Parathyroid adenoma (tissue), 2 donors: Measurements from ENCODE around the gene EBP.

ENCODE experiments used
- H2AFZ ChIP-seq: fragments of 300-600 bp; sonication (generic); one replicate; pipeline ENCODE4 v1.7.0; 2017; ENCODE audit warnings: antibody characterized with exemption, mild to moderate bottlenecking
- H3K27ac ChIP-seq: fragments of 300-600 bp; sonication (generic); one replicate; pipeline ENCODE4 v1.7.0; 2017
- H3K27me3 ChIP-seq: fragments of 300-600 bp; sonication (generic); one replicate; pipeline ENCODE4 v1.7.0; 2017; ENCODE audit warnings: low read length; ENCODE audit not compliant: control insufficient read depth, insufficient read depth
- H3K36me3 ChIP-seq: fragments of 300-600 bp; sonication (generic); one replicate; pipeline ENCODE4 v1.7.0; 2017; ENCODE audit warnings: low read length; ENCODE audit not compliant: control insufficient read depth, insufficient read depth
- H3K4me1 ChIP-seq: fragments of 300-600 bp; sonication (generic); one replicate; pipeline ENCODE4 v1.7.0; 2017; ENCODE audit warnings: control low read depth
- H3K4me2 ChIP-seq: fragments of 300-600 bp; sonication (generic); one replicate; pipeline ENCODE4 v1.7.0; 2017; ENCODE audit warnings: low read length
- H3K4me3 ChIP-seq: fragments of 300-600 bp; sonication (generic); one replicate; pipeline ENCODE4 v1.7.0; 2017; ENCODE audit warnings: low read depth, low read length
- H3K79me2 ChIP-seq: fragments of 300-600 bp; sonication (generic); one replicate; pipeline ENCODE4 v1.7.0; 2017; ENCODE audit warnings: control low read depth
- H3K9ac ChIP-seq: fragments of 300-600 bp; sonication (generic); one replicate; pipeline ENCODE4 v1.7.0; 2017; ENCODE audit warnings: mild to moderate bottlenecking
- H3K9me3 ChIP-seq: fragments of 300-600 bp; sonication (generic); one replicate; pipeline ENCODE4 v1.7.0; 2017; ENCODE audit warnings: low read length; ENCODE audit not compliant: control insufficient read depth
- TF ChIP-seq, protein P1 (sequence below): fragments of 300-600 bp; sonication (generic); IDR thresholded peaks from one replicate; pipeline ENCODE4 v1.7.0; 2017; ENCODE audit warnings: antibody characterized with exemption, mild to moderate bottlenecking
- donor health status: primary hyperparathyroidism.

Gene EBP

DNA sequence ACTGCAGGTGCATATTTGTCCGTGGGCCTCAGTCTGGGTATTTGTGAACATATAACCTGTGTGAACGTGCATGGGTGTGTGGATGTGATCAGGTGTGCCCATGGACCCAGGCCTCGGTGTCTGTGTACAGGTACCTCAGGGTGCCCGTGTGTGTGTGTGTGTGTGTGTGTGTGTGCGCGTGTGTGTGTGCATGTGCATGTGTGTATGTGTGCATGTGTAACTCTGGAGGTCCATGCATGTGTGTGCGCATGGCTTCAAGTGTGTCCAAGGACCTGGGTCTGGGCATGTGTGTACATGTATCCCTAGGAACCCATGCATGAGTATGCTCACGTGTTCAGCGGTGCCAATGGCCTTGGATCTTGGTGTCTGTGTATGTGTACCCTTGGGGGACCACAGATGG lies 29.8 kb upstream of the EBP start:
- Histone ChIP-seq H3K9ac (no peak overlapping the region), H3K36me3 (no peaks in the 10 kb centered on the region), H3K27me3 (no peaks in the 10 kb centered on the region), H3K4me3 (no peak overlapping the region), H3K9me3 (no peaks in the 10 kb centered on the region), H3K27ac (no peak overlapping the region), H2AFZ (no peak overlapping the region), H3K4me1 (no peaks in the 10 kb centered on the region), H3K79me2 (no peaks in the 10 kb centered on the region), H3K4me2 (no peak overlapping the region)
- TF ChIP-seq, protein P1, sequence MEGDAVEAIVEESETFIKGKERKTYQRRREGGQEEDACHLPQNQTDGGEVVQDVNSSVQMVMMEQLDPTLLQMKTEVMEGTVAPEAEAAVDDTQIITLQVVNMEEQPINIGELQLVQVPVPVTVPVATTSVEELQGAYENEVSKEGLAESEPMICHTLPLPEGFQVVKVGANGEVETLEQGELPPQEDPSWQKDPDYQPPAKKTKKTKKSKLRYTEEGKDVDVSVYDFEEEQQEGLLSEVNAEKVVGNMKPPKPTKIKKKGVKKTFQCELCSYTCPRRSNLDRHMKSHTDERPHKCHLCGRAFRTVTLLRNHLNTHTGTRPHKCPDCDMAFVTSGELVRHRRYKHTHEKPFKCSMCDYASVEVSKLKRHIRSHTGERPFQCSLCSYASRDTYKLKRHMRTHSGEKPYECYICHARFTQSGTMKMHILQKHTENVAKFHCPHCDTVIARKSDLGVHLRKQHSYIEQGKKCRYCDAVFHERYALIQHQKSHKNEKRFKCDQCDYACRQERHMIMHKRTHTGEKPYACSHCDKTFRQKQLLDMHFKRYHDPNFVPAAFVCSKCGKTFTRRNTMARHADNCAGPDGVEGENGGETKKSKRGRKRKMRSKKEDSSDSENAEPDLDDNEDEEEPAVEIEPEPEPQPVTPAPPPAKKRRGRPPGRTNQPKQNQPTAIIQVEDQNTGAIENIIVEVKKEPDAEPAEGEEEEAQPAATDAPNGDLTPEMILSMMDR, result no peak

DNA sequence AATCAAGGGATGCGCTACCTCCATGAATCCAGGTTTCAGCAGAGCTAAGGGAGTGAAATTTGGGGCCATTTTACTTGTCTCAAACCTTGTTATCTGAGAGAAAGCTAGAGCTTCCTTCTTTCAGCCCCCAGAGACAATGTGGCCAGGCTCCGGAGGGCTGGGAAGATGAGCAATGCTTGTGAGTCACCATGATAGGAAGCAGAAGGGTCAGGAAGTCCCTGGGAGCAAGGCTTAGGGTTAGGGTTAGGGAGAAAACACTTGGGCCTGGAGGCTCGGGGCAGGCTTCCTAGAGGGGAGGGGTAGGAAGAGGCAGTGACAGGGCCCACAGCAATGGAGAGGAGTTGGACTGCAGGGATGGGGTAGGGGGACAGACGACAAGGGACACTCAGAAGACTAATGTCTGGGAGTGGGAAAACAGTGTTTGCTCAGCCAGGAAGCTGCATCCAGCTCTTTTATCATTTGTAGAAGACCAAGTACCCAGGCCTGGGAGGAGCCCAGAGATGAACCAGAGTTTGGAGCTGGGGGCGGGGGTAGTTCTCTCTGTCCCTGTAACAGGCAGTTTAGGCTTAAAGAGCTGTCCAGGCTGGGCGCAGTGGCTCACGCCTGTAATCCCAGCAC lies 29.2 kb upstream of the EBP start:
- TF ChIP-seq, protein P1, result no peak
- Histone ChIP-seq H3K9ac (no peak overlapping the region), H3K4me1 (no peaks in the 10 kb centered on the region), H3K27ac (no peak overlapping the region), H3K4me2 (no peak overlapping the region), H3K27me3 (no peaks in the 10 kb centered on the region), H3K9me3 (no peaks in the 10 kb centered on the region), H2AFZ (no peak overlapping the region), H3K4me3 (no peak overlapping the region), H3K79me2 (no peaks in the 10 kb centered on the region), H3K36me3 (no peaks in the 10 kb centered on the region)

DNA sequence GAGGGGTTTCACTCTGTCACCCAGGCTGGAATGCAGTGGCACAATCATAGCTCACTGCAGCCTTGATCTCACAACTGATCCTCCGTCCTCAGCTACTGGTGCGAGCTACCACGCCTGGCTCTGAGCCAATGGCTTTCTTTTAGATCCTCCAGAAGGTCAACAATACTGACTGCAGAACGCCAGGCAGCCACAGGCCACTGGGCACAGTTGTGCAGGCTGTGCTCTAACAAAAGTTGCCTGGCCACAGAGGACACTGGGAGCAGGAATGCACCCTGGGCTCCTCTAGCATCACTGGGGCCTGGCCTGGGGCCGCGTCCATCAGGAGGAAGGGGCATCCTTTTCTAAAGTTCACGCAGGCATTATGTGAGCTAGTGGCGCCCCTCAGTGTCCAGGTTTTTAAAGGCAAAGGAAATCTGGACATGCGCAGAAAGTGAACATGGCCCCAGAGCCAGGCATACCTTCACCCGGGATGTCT lies 27.7 kb upstream of the EBP start:
- no peak overlapping the region for H2AFZ ChIP-seq
- no peaks in the 10 kb centered on the region for H3K27me3 ChIP-seq
- no peaks in the 10 kb centered on the region for H3K4me1 ChIP-seq
- no peaks in the 10 kb centered on the region for H3K36me3 ChIP-seq
- no peak overlapping the region for H3K4me2 ChIP-seq
- no peaks in the 10 kb centered on the region for H3K79me2 ChIP-seq
- H3K9me3 ChIP-seq, result no peaks in the 10 kb centered on the region
- TF ChIP-seq, protein P1, result peak; percentile 26
- no peak overlapping the region for H3K27ac ChIP-seq
- H3K4me3 ChIP-seq, result no peak overlapping the region
- H3K9ac ChIP-seq, result no peak overlapping the region

DNA sequence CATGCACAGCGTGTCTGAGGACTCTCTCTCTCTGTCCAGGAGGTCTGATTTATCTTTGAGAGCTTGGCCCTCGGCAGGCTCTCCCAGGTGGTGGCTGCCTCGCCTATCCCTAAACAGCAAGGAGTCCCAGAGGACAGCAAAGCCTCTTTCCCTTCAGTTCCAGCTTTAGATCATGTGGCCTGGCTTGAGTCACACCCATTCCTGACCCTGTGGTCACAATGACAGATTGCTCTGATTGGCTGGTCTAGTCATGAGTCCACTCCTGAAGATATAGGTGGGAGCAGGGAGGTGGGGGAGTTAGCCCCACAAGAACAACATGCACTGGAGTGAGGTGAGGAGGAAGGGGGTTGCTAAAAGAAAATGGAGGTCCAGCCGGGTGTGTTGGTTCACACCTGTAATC lies 24.9 kb upstream of the EBP start:
- TF ChIP-seq, protein P1, result no peak
- H3K36me3 ChIP-seq, result no peaks in the 10 kb centered on the region
- no peak overlapping the region for H2AFZ ChIP-seq
- no peaks in the 10 kb centered on the region for H3K9me3 ChIP-seq
- no peak overlapping the region for H3K4me3 ChIP-seq
- H3K79me2 ChIP-seq, result no peaks in the 10 kb centered on the region
- no peaks in the 10 kb centered on the region for H3K4me1 ChIP-seq
- no peaks in the 10 kb centered on the region for H3K27me3 ChIP-seq
- no peak overlapping the region for H3K9ac ChIP-seq
- H3K4me2 ChIP-seq, result no peak overlapping the region
- no peak overlapping the region for H3K27ac ChIP-seq

DNA sequence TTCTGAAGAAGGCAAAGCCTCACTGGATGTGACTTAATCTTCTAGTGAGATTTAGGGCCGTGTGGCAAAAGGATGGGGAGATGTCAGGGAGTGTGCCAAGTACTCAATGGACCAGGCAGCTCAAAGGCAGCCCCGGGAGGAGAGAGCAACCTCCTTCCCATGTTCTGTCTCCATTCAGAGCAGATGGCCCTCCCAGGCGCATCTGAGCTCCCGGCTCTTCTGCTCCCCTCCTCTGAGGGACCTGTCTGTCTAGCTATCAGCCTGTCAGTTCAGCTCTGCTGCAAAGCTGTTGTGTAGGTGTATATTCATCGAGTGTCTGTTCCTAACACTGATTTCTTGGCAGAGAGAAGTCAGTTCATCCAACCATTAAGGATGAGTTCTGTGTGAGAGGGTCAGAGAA lies 23.7 kb upstream of the EBP start:
- no peak overlapping the region for H3K9ac ChIP-seq
- H3K4me1 ChIP-seq, result no peaks in the 10 kb centered on the region
- H3K9me3 ChIP-seq, result no peaks in the 10 kb centered on the region
- H3K36me3 ChIP-seq, result no peaks in the 10 kb centered on the region
- H3K79me2 ChIP-seq, result no peaks in the 10 kb centered on the region
- H3K27me3 ChIP-seq, result no peaks in the 10 kb centered on the region
- no peak overlapping the region for H3K4me2 ChIP-seq
- no peak overlapping the region for H2AFZ ChIP-seq
- TF ChIP-seq, protein P1, result no peak
- no peak overlapping the region for H3K4me3 ChIP-seq
- H3K27ac ChIP-seq, result no peak overlapping the region
